CD4-positive, alpha-beta T cell treated with Interleukin-17A for 4 hours (primary cell): ENCODE measurements around the gene PRR36.

ENCODE experiments used
- DNase-seq: peaks from one replicate; pipeline ENCODE4 v3.0.0-alpha.2; 2020; ENCODE audit warnings: mixed read lengths

Gene PRR36

GRCh38 chr19:7842661-7843294 lies 31.4 kb downstream of the PRR36 start:
- DNase-seq: no peak

- no peak for DNase-seq
Observed at GRCh38 chr19:7841751-7842660, 32.2 kb downstream of the PRR36 start.

- DNase-seq: no peak
Observed at GRCh38 chr19:7840629-7841028, 33.6 kb downstream of the PRR36 start.

- no peak for DNase-seq
Observed at GRCh38 chr19:7839476-7839875, 34.7 kb downstream of the PRR36 start.

GRCh38 chr19:7833225-7834099 lies 40.7 kb downstream of the PRR36 start:
- DNase-seq: no peak

- no peak for DNase-seq
Observed at GRCh38 chr19:7832781-7833180, 41.4 kb downstream of the PRR36 start.

GRCh38 chr19:7832009-7832408 lies 42.2 kb downstream of the PRR36 start:
- no peak for DNase-seq

GRCh38 chr19:7831452-7831851 lies 42.7 kb downstream of the PRR36 start:
- DNase-seq: no peak

GRCh38 chr19:7830823-7831222 lies 43.4 kb downstream of the PRR36 start:
- DNase-seq: no peak

- DNase-seq: no peak
Observed at GRCh38 chr19:7830272-7830771, 43.9 kb downstream of the PRR36 start.

GRCh38 chr19:7829561-7830271 lies 44.5 kb downstream of the PRR36 start, which contains the start of gene EVI5L:
EVI5L (plus strand) TSS chr19:7830218; CDS start chr19:7846543, 16,325 bp downstream.
- DNase-seq: peak; percentile 100

GRCh38 chr19:7829166-7829520 lies 45.0 kb downstream of the PRR36 start:
- DNase-seq: no peak

- no peak for DNase-seq
Observed at GRCh38 chr19:7823686-7824301, 50.4 kb downstream of the PRR36 start.

GRCh38 chr19:7822910-7823515 lies 51.2 kb downstream of the PRR36 start:
- no peak for DNase-seq

- DNase-seq: no peak
Observed at GRCh38 chr19:7820588-7820987, 53.6 kb downstream of the PRR36 start.

GRCh38 chr19:7819337-7819736 lies 54.9 kb downstream of the PRR36 start:
- no peak for DNase-seq

GRCh38 chr19:7818806-7819205 lies 55.4 kb downstream of the PRR36 start:
- no peak for DNase-seq
